GM19043 (cell line): ENCODE results near the gene KIAA2012.

ENCODE experiments used
- ATAC-seq: cut with Tn5 transposase; IDR thresholded peaks from one replicate; pipeline ENCODE4 v1.9.1; 2021; ENCODE audit warnings: low read depth; ENCODE audit not compliant: unreplicated experiment

The KIAA2012 gene

DNA sequence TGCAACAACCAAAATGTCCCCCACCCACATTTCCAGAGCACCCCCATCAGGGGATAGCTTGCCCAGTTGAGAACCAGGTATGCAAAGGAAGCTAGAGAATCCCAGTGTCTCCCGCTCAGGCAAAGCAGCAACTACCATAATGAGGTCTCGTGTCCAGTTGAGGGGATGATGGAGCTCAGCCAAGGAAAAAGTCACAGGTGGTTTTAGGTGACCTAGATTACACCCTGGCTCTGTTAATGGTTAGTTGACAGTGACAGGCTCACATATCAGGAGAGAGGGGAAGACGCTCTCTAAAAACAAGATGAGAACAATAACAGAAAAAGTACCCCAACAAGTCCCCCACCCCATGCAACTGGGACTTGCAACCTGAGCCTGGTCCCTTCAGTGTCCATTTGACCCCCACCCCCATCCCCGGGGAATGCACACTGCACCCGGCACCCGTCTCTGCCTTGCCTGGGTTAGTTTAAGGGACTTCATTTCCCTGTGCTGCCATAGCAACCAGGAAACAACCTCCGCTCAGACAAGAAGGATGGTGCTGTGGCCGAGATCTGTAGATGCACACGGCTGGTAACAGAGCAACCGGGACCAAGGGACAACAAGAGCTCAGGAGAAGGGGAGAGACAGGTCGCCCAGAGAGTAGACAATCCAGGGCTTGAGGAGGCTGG lies at the start of gene KIAA2012:
KIAA2012 (plus strand) TSS at position 519 of the 665 bp plus-strand sequence. CDS start 373 bp downstream, outside the sequence.
- ATAC-seq, result no peak

DNA sequence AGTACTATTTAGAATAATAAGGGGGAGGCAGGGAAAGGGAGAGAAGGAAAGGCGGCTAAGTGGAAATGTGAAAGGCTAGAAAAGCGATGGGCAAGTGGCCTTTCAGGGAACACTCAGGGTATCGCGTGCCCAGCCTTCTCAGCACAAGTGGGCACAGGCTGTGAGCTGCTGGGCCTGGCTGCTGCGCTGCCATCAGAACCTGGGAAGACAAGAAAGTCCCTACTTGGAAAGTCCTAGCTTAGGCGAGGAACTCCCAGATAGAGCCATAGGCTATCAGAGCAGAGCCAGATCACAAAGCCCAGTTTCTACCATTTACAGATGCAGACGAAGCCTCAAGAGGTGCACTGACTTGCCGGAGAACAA lies 49.2 kb upstream of the KIAA2012 start:
- no peak for ATAC-seq

DNA sequence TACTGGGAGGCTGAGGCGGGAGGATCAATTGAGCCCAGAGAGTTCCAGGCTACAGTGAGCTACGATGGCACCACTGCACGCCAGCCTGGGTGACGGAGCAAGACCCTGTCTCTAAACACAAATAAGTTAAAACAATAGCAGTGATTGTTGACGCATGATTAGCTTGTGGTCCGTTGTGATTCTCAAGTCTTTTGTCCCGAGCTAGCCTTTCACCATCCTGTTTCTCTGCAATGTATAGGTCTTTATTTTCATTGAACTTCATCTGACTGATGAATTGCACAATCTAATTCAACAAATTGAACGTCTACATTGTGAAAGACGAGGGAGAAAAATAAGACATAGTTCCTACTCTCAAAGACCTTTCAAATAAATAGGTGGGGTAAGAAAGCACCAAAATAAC lies 48.2 kb upstream of the KIAA2012 start:
- ATAC-seq, result no peak

DNA sequence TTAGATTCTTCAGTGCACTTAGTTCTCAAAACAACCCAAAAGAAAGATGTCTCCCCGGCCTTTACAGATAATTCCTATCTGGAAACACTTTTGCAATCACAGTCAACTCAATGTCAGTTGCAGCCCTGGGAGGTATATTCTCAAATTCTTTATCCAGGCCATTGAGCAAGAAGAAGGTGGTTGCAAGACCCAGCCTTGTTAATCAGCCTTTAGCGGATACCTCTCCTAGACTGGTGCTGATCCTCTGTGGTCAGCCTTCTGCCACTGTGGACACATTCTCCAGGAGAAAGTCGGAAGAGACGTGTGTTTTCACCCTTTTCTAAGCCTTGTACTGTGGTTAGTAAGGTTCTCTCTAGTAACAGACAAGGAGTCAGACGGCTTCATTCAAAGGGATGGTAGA lies 47.2 kb upstream of the KIAA2012 start:
- no peak for ATAC-seq

DNA sequence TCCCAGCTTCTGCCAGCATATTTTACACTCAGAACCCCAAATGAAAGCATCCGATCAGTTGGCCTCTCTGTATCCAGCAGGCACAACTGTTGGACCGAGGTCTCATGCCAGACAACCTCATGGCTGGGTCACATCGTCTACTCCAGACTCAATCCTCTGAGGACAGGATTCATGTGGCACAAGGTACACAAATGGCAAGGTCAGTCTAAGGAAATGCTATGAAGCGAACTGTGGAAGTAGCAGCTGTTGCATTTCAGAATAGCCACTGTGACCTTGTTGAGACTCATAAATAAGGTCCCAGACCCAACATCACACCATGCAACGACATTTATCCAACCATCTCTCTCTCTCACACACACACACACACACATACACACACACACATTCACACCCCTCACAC lies 46.5 kb upstream of the KIAA2012 start:
- no peak for ATAC-seq

DNA sequence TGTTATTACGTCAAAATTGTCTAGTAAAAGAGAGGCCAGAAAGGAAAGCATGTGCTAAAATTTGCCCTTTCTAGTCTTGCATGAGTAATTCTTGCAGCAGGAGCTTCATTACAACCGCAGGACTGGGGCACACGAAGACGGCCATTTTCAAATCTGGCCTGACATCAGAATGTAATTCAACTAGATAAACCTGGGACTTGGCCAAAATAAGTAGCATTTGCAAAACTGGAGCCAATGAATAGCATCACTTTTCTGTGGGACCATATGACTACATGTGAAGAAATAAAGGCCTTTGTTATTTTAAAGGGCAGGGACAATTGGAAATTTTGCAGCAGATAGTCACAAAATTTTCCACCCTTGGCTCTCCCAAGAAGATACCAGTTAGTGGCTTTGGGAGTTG lies 42.4 kb upstream of the KIAA2012 start:
- no peak for ATAC-seq

DNA sequence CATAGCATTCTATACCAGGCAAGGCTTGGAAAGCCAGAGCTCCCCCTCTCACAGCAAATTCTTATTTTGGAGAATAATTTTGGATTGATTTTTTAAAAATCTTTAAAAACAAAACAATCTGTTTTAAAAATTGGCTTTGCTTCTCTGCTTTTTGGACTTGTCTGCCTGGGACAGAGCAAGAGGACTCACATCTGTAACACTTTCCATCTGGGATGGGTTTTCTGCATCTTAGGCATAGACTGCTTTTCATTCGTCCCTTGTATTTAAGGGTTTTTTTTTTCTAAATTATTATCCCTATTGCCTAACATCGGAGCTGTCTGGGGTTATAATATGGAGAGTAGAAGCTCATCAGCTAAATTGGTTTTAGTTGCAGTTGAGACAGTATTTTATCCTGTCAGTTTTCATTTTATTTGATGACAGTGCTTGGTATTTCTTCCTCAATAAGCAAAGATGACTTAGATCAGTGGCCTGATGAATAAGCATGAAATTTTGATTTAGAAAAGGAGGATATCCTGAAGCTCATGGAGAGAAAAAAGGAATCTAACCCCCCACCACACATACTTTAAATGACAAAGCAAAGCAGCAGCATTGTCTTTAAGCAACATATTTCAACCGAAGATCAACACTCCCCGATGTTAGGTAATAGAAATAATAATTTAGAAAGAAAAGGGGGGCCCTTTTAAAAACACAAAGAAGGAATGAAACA lies 41.7 kb upstream of the KIAA2012 start:
- no peak for ATAC-seq

DNA sequence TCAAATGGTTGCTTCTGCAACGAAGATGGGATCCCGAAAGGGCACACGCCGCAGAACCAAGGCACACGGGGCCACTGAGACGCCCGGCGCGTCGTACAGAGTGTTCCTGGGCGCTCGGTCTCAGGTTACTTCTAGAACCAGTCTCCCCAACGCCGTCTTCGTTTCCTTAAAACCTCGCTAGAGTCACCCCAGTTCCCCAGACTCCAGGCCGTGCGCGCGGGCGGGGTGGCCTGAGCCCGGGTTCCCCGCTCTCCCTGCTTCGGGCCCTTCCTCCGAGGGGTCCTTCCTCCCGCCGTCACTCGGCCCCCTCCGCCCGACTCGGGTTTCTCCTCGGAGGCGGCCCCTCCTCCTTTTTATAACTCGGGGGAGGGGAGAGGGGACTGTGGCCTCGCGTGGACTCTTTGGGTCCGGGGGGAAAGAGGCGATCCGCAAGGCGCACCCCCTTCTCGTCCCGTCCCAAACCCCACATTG lies 40.2 kb upstream of the KIAA2012 start:
- no peak for ATAC-seq

DNA sequence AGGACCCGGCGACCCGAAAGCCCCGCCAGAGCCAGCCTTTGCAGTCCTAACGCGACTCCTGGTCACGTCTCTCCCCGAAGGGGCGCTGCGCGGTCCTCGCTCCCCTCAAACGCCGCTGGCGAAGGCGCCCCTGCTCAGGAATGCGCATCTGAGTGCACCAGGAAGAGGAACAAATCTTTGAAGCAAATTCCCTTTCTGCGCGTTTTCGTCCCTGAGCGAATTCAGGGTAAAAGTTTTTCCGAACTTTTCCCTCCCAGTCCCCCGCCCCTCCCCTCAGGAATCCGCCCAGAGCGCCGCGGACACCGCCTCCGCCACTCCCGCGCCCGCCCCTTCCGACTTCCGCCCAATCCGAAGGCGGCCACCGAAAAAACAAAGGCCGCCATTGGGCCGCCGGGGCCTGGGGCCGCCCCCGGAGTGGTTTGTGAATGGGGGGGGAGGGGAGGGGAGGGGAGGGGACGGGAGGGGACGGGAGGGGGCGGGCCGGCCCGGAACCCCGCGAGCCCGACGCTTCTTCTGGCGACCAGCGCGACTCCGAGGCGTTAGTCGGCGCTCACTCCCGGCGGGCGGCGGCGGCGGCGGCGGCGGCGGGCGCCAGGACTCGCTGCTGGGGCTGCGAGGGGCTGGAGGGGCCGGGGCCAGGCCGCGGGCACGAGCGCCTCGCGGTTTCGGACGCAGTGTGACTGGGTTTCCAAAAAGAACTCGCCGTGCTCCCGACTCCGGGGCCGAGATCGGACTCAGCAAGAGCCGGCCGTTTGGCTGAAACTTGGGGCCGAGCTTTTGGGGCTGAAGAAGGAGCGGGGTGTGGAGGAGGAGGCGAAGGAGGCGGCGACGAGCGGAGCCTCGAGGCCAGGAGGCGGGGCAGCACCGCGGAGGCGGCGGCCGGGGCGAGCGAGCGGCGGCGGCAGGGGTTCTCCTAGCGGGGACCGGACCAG lies 39.5 kb upstream of the KIAA2012 start, which contains the start of gene FZD7:
FZD7 (plus strand) TSS at position 539 of the 932 bp plus-strand sequence. CDS start 793 bp downstream, outside the sequence.
- ATAC-seq, result peak; percentile 79

DNA sequence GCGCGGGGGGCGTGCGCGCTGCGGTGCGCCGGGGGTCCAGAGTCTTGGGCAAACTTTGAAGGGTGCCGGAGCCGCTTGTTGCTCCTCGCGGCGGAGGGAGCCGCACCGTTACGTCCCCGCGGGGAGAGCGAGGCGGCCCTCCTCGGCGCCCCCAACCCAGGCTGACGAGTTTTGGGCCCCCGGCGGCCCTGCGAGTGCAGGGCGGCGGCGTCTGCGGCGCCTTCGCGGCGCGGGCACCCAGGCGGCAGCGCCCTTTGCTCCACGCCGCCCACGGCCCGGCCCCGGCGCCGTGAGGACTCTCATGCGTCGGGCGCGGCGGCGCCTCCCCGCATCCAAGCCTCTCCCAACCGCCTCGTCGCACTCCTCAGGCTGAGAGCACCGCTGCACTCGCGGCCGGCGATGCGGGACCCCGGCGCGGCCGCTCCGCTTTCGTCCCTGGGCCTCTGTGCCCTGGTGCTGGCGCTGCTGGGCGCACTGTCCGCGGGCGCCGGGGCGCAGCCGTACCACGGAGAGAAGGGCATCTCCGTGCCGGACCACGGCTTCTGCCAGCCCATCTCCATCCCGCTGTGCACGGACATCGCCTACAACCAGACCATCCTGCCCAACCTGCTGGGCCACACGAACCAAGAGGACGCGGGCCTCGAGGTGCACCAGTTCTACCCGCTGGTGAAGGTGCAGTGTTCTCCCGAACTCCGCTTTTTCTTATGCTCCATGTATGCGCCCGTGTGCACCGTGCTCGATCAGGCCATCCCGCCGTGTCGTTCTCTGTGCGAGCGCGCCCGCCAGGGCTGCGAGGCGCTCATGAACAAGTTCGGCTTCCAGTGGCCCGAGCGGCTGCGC lies 38.6 kb upstream of the KIAA2012 start:
- no peak for ATAC-seq

DNA sequence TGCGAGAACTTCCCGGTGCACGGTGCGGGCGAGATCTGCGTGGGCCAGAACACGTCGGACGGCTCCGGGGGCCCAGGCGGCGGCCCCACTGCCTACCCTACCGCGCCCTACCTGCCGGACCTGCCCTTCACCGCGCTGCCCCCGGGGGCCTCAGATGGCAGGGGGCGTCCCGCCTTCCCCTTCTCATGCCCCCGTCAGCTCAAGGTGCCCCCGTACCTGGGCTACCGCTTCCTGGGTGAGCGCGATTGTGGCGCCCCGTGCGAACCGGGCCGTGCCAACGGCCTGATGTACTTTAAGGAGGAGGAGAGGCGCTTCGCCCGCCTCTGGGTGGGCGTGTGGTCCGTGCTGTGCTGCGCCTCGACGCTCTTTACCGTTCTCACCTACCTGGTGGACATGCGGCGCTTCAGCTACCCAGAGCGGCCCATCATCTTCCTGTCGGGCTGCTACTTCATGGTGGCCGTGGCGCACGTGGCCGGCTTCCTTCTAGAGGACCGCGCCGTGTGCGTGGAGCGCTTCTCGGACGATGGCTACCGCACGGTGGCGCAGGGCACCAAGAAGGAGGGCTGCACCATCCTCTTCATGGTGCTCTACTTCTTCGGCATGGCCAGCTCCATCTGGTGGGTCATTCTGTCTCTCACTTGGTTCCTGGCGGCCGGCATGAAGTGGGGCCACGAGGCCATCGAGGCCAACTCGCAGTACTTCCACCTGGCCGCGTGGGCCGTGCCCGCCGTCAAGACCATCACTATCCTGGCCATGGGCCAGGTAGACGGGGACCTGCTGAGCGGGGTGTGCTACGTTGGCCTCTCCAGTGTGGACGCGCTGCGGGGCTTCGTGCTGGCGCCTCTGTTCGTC lies 37.7 kb upstream of the KIAA2012 start:
- ATAC-seq, result no peak

DNA sequence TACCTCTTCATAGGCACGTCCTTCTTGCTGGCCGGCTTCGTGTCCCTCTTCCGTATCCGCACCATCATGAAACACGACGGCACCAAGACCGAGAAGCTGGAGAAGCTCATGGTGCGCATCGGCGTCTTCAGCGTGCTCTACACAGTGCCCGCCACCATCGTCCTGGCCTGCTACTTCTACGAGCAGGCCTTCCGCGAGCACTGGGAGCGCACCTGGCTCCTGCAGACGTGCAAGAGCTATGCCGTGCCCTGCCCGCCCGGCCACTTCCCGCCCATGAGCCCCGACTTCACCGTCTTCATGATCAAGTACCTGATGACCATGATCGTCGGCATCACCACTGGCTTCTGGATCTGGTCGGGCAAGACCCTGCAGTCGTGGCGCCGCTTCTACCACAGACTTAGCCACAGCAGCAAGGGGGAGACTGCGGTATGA lies 37.1 kb upstream of the KIAA2012 start:
- ATAC-seq, result no peak

DNA sequence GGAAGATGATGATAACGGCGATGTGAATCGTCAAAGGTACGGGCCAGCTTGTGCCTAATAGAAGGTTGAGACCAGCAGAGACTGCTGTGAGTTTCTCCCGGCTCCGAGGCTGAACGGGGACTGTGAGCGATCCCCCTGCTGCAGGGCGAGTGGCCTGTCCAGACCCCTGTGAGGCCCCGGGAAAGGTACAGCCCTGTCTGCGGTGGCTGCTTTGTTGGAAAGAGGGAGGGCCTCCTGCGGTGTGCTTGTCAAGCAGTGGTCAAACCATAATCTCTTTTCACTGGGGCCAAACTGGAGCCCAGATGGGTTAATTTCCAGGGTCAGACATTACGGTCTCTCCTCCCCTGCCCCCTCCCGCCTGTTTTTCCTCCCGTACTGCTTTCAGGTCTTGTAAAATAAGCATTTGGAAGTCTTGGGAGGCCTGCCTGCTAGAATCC lies 36.4 kb upstream of the KIAA2012 start:
- no peak for ATAC-seq

DNA sequence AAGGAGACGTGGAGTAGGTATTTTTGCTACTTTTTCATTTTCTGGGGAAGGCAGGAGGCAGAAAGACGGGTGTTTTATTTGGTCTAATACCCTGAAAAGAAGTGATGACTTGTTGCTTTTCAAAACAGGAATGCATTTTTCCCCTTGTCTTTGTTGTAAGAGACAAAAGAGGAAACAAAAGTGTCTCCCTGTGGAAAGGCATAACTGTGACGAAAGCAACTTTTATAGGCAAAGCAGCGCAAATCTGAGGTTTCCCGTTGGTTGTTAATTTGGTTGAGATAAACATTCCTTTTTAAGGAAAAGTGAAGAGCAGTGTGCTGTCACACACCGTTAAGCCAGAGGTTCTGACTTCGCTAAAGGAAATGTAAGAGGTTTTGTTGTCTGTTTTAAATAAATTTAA lies 36.0 kb upstream of the KIAA2012 start:
- no peak for ATAC-seq

DNA sequence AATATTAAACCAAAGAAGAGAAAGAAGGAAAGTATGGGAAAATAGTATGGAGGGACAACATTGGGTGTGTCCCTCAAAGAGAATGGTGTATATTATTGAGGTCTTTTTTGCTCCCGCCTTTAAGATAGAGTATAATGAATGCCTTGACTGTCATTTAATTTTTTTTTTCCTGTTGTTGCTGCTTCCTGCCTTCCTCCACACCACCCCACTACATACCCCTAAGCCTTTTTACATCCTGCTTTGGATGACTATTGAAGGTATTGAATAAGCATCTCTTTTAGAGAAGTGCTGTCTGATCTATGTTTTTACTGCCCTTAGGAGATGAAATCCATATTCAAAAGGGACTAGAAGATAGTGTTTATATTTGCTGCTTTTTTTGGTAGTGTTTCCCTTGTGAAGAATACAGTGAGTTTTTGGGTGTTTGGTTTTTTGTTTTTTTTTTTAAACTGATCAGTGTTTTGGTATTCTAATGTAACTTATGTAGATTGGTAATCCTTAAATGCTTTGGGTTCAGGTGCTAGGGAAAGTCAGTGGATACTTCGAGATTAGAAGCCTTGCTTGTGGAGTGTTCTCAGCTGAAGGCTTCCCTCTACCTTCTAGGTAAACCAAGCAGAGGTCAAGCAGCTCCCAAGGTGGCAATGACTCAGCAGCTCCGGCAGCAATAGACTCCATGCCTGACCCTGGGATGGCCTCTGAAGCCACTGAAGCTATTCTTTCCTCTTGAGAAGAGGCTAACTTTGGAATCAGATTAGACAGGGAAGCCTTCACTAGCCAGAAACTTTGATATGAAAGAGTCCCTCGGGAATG lies 34.4 kb upstream of the KIAA2012 start:
- no peak for ATAC-seq

DNA sequence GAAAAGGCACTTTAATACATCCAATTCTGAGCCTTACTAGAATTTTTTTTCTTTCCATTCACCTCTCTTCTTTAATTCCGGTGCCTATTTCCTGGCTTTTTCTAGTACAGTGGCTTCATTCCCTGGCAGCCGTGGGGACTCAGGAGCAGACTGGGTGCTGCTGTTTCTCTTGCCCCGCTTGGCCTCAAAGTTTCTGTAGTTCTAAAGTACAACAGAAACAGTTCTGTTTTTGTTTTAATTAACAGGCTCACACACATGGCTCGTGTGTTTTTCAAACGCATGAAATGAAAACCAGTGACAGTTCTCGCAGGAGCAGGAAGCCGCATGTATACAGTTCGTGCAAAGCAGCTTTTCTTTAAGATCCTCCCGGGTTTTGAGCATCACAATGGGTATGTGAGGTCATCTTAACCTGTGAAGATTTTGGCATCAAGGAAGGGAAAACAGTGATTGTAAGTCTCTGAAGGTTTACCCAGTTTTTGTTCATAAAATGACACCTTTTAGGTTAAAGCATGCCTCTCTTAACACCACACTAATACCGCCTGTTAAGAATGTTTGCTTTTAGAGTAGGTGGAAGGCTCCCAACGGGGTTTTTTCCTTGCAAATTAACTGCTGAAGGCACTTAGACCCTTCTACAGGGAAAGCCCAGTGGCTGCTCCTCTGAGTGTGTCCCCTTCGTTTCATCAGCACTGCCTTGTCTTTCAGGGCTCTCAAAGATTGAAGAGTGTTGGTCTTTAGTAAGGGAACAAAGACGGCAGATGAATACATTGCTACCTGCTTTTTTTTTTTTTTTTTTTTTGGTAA lies 33.6 kb upstream of the KIAA2012 start:
- ATAC-seq, result no peak

DNA sequence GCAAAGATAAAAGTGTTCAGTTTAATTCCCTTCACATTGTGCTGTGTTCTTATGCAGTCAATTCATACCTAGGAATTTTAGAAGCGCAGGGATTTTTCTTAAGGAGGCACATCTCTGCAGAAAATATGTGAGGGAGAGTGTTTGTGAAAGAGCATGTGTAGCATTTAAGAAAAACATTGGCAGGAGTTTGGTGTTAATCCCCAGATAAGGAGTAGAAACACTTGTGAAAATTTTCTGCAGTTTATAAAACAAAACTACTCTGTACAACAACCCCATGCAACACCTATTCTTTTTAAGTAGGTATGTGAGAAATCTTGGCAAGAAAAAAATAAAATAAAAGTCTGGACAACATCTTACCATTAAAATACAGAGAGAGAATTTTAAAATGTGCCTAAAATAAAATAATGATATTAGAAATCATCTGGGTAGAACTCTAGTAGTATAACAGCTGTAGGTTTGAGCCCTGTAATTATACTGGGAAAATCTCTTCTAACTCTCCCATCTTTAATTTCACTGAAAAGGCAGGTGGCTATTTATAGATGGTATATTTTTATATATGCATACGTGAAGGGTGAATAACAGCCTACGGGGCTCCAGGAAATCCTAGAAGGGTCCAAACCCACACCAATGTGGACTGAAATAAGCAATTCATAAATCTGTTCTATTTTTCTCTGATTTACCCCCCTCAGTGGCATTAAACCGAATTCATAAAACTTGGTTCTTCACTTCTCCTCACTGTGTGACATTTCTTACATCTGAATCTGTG lies 32.8 kb upstream of the KIAA2012 start:
- no peak for ATAC-seq
